ELF-1 (cell line): ENCODE results near the gene UBQLN4.
A peak's percentile ranks its signal among the peaks of the same experiment; 100 is the strongest.
"Not testable (repeated sequence)": the region's sequence is repeated elsewhere in the genome, so short reads cannot be mapped to it uniquely, and the experiment has no call there.

Experiments
- DNase-seq: peaks from one replicate; pipeline ENCODE4 v3.0.0-alpha.2; 2016; ENCODE audit warnings: low read depth, low spot score

UBQLN4 gene

DNA sequence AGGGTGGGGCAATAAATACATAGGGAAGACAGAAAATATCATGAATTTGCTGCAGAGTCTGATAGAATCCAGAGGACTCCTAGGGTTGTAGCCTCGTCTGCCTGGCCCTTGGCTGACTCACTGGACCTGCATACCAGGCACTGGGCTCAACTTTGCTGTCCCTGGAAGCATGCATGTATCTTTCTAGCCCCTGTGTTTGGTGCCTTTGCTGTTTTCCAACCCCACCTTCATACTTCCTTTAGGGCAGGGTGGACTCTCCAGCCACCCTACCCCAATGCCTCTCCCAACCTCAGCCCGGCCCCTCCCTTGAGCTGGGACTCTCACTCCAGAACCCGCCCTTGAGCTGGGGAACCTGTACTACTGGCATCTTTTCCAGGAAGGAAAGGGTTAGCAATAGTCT lies 8.6 kb upstream of the UBQLN4 start:
- DNase-seq: peak; percentile 53

GRCh38 chr1:156060937-156061636 lies 7.5 kb upstream of the UBQLN4 start, which contains the start of gene RAB25:
Gene RAB25, plus strand, starts transcription at chr1:156061160. Its CDS starts 241 bp downstream, at chr1:156061401.
- DNase-seq: peak; percentile 94

GRCh38 chr1:156056326-156056849 lies 2.8 kb upstream of the UBQLN4 start:
- DNase-seq: no peak

DNA sequence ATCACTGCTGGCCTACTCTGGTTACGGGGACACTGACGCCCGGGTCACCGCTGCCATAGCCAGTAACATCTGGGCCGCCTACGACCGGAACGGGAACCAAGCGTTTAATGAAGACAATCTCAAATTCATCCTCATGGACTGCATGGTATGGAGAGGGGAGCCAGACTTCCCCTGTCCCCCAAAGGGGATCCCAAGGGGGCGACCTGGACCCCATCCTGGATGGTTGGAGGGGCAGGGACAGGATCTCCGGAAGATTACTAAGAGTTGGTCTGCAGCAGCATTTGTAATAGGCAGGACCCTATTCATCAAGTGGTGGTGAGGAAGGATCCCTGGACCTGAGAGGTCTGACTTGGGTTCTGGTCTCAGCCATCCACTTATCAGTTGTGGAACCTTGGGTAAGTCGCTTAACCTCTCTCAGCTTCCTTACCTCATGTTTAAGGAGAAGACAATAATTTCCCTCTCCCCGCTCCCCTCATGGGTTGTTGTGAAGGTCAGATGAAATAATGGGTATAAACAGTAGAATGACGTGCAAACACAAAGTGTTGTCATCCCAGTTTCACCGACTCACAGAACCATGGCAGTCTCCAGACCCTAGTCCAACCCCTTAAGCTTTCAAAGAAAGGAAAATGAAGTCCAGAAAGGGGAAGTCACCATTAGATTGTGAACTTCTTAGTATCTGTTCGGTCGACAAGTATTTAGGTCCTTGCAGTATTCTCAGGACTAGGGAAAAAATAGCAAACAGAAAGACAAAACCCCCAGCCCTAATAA lies 1.9 kb upstream of the UBQLN4 start:
- DNase-seq: no peak

- peak; percentile 99 for DNase-seq
Observed at GRCh38 chr1:156054500-156055280, 1.1 kb upstream of the UBQLN4 start, which contains the start of gene LAMTOR2. Gene LAMTOR2, plus strand, starts transcription at chr1:156054782. Its CDS starts 108 bp downstream, at chr1:156054890.

DNA sequence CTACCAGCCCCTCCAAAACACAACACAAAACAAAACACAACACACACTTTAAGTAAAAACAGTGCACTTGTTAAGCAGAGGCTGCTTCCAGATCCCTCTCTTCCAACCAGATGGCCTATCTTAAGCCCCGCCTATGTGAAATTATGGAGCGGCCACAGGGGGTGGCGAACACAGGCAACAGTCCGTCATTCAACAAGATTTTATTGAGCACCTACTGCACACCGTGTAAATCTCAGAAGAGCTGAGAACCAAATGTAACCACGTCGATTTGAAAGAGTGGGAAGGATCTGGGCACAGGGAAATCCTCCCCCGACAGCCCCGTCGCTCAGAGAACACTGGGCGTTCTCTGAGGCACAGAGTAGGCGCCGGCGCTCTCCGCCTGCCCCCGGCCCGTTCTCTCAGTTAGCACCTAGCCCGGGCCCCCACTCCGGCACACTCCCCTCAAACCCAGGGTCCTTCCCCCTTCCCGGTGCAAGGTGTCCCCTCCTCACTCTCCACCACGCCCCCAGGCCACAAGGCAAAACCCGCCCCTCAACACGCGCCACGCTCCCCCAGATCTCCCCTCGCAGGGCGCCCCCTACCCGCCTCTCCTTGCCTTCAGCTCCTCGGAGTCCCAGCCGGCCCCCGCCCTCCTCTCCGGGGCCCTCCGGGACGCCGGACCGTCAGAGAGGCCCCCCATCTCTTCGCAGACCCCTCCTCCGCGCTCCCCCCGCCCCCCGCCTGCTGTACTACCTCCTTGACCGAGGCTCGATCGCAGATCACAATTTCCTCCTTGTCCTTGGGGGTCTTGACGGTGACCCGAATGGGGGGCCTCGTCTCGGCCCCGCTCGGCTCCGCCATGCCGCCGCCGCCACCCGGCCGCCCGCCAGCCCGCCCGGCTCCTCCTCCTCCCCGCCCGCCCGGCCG lies 483 bp downstream of the UBQLN4 start:
- DNase-seq: peak; percentile 74

- DNase-seq: peak; percentile 34
Observed at GRCh38 chr1:156051011-156051725, 2.4 kb downstream of the UBQLN4 start.

GRCh38 chr1:156050376-156050775 lies 3.2 kb downstream of the UBQLN4 start:
- no peak for DNase-seq

DNA sequence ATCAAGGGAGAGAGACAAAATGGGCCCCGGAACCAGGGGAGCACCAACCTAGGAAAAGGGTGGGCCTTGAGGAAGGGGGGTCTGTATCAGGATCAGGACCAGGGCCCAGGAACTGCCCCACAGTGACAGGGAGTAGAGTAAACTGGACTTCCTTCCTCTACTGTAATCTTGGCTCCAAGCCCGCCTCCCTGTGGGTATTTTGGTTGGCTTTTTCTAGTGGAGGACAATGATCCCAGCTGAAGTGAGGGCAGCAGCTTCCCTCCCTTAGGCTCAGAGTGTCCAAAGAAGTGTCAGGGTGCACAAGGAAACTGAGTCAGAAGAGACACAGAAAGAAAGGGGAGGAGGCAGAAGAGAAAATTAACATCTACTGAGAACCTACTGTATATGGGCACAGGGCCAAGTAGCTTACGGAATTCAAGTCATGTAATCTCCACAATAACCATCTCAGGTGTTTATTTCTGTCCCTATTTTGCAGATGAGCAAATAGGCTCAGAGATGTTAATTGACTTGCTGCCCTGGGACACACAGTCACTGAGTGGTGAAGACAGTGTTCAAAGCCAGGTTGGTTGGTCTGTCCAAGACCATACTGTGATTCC lies 4.8 kb downstream of the UBQLN4 start:
- DNase-seq: no peak

GRCh38 chr1:156045076-156045475 lies 8.5 kb downstream of the UBQLN4 start:
- DNase-seq: no peak

DNA sequence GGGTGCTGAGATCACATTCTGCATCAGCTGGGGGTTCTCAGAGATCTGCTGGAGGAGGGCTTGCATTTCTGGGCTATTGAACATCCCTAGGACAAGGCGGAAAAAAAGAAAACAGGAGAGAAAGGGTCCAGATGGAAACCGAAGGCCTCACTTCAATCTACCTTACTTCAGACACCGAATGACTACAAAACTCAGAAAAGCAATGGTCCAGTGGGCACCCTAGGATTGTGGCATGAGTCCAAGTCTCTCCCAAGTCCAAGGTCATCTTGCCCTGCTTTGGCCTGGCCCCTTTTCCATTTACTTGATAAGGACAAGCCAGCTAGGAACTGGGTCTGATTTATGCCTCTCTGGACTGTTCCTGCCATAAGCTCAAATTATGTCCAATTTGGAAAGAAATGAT lies 10.8 kb downstream of the UBQLN4 start:
- DNase-seq: no peak

DNA sequence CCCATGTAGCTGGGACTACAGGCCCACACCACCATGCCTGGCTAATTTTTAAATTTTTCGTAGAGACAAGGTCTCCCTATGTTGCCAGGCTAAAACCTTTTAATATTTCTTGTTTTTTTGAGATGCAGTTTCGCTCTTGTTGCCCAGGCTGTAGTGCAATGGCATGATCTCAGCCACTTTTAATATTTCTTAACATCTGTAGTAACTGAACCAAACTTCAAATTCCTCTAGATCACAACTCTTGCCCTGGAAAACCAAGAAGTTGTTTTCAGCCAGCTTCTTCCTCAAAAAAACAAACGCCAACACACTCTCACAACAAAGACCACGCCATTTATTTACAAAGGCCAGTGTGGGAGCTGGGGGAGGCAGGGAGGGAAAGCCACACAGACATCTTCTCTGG lies 18.6 kb downstream of the UBQLN4 start:
- DNase-seq: not testable (repeated sequence)

DNA sequence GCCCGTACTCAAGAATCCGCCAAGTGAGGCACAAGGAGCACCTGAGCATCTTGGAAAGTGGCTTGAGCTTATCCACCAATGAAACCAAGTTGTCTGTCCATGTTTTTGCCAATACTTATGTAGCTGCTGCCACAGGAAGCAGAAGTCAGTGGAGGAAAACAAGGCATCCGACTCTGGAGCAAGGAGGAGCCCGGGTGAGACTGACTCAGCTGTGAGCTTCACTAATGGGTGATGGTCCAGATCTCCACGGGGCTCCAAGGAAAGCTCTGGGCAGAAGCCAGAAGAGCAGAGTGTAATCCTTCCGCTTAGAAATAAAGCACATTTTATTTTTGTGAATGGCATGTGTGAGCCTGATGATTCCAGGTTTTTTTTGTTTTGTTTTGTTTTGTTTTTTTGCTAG lies 20.6 kb downstream of the UBQLN4 start:
- DNase-seq: no peak

DNA sequence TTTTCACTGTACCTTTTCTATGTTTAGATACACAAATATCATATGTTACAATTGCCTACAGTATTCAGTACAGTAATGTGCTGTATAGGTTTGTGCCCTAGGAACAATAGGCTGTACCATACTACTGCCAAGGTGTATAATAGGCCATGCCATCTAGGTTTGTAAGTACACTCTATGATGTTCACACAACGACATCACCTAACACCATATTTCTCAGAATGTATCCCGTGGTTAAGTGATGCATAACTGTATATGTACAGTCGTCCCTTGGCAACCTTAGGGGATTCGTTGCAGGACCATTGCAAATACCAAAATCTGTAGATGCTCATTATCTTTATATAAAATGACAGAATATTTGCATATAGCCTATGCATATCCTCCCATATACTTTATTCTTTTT lies 27.0 kb downstream of the UBQLN4 start:
- DNase-seq: no peak

DNA sequence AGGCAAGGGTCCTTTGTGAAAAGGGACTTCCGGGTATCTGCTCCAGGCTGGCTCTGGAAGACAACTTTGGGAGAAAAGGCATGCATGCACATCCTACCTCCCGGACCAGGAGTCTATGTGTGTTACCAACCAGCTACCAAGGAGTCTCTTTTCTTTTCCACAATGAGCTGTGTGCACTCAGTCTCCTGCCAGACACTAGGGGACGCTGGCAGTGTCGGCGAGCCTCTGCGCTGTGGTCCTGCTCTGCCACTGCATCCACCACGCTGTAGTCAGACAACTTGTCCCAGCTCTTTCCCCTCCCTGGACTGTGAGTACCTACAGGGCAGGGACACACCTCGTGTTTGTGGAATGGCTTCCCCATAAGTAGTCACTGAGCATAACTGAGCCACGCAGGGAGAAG lies 27.7 kb downstream of the UBQLN4 start:
- DNase-seq: peak; percentile 78

DNA sequence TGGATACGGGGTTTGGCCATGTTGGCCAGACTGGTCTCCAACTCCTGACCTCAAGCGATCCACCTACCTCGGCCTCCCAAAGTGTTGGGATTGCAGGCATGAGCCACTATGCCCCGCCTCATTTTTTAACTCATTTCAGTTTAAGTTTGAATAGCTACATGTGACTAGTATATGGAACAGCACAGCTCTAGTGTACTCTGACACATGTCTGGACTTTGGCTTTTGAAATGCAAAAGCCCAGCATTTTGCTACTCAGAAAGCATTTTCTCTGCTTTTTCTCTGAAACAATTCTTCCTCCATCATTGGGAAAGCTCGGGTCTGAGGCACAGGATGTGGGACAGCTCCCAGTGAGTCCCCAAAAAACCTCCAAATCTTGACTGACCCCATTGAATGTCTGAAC lies 28.8 kb downstream of the UBQLN4 start:
- no peak for DNase-seq

- DNase-seq: no peak
Observed at GRCh38 chr1:156021954-156022353, 31.6 kb downstream of the UBQLN4 start.

GRCh38 chr1:156021093-156021428 lies 32.5 kb downstream of the UBQLN4 start:
- DNase-seq: no peak

GRCh38 chr1:156020293-156021092 lies 33.1 kb downstream of the UBQLN4 start, which contains the start of gene SSR2:
Gene SSR2, minus strand, starts transcription at chr1:156020951. Its CDS starts 784 bp downstream, at chr1:156020167.
- DNase-seq: peak; percentile 96
